Omental fat pad (tissue), 4 donors: ENCODE results near the gene CEP41. TPM values are rescaled to one million over a fixed set of nuclear protein-coding genes. Genes with fewer than 3 reads are reported as not detected.

Experiments
- ATAC-seq: fragments of 150-250 bp; one replicate; pipeline ENCODE4 v1.9.1; 2016; ENCODE audit warnings: mild to moderate bottlenecking, moderate library complexity; ENCODE audit not compliant: low FRiP score
- DNase-seq: peaks from one replicate; pipeline ENCODE4 v3.0.0-alpha.2; 2019; ENCODE audit warnings: low spot score
- total RNA-seq, 4 donors: library from RNA; depleted of rRNA; stranded (reverse); fragments of >200 nt; gene quantifications; one replicate each; pipeline ENCODE4 v1.1.0, GENCODE V29; 2016
- TF ChIP-seq, protein P1 (sequence below), 3 donors: fragments of 450-650 bp; IDR thresholded peaks; one replicate each; pipeline ENCODE4 v1.5.1; 2016 to 2017; ENCODE audit warnings: antibody characterized with exemption in 3 of 3, mild to moderate bottlenecking in 3 of 3, moderate library complexity in 2 of 3

The CEP41 gene
- total RNA-seq, 4 donors from 2014 or later = 6.8 to 11.8 (median 8.5) TPM

- no peak for DNase-seq
- TF ChIP-seq, protein P1, sequence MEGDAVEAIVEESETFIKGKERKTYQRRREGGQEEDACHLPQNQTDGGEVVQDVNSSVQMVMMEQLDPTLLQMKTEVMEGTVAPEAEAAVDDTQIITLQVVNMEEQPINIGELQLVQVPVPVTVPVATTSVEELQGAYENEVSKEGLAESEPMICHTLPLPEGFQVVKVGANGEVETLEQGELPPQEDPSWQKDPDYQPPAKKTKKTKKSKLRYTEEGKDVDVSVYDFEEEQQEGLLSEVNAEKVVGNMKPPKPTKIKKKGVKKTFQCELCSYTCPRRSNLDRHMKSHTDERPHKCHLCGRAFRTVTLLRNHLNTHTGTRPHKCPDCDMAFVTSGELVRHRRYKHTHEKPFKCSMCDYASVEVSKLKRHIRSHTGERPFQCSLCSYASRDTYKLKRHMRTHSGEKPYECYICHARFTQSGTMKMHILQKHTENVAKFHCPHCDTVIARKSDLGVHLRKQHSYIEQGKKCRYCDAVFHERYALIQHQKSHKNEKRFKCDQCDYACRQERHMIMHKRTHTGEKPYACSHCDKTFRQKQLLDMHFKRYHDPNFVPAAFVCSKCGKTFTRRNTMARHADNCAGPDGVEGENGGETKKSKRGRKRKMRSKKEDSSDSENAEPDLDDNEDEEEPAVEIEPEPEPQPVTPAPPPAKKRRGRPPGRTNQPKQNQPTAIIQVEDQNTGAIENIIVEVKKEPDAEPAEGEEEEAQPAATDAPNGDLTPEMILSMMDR (IDR thresholded peaks at IDR 0.05) = no peak
- no peak for ATAC-seq
Observed at GRCh38 chr7:130387306-130387627, 53.5 kb downstream of the CEP41 start.

DNA sequence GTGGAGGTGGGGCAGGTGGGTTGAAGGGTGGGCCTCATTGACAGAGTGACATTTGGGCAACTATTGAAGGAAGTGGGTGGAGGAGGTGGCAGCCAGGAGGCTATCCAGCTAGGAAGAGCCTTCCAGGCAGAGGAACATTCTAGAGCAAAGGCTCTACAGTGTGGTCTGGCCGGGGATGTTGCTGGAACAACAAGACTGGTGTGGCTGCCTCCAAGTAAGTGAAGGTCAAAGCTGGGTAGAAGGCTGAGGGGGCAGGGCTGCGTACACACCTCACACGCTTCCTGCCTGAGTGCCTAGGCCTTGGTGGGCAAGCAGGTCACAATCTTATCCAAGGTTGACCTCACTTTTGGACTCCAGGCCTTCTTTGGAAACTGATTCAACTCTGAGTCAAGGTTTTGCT lies 53.9 kb downstream of the CEP41 start:
- TF ChIP-seq, protein P1 (IDR thresholded peaks at IDR 0.05) = no peak
- no peak for DNase-seq
- peak; percentile 10 for ATAC-seq

DNA sequence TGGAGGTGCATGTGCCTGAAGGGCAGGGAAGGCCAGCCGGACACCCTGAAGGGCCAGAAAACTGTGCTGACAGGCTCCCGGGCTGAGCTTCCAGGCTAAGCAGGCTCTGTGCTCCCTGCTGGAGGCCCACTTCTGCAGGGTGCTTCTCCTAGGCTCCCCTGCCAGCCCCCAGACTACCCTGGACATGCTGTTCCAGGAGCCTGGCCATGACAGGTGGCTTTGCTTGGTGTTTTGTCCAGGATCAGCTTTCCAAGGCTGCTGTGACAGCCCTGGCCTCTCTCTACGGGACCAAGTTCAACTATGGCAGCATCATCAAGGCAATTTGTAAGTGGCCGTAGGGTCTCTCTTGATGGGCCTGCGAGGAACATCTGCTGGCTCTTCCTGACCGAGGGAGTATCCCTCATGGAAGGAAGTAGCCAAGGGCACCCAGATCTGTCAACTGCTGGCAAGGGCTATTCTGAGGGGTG lies 55.2 kb downstream of the CEP41 start:
- TF ChIP-seq, protein P1 (IDR thresholded peaks at IDR 0.05) = no peak
- no peak for DNase-seq
- no peak for ATAC-seq

- no peak for DNase-seq
Observed at GRCh38 chr7:130384841-130385599, 55.8 kb downstream of the CEP41 start.

DNA sequence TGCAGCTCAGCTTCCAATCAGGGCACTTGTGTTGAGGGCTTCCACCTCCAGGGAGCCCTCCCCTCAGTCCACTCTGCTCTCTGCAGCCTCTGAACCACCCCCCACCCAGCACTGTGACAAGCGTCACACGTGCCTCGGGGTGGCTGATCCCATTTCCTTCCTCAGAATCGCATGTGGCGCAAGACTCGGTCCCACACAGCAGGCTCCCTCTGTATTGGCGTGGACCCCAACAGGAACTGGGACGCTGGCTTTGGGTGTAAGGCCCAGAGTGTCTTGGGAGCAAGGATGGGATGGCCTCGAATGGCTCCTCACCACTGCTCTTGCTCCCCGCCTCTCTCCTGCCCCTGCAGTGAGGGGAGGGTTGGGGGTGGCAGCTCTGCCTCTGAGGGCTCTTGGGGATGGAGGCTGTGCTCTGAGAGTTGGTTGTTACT lies 56.4 kb downstream of the CEP41 start:
- DNase-seq (no peak), ATAC-seq (no peak)
- TF ChIP-seq, protein P1 (IDR thresholded peaks at IDR 0.05) = no peak

More at GRCh38 chr7:130384841-130385599, 55.8 kb downstream of the CEP41 start:
- ATAC-seq = no peak
- TF ChIP-seq, protein P1 (IDR thresholded peaks at IDR 0.05) = no peak

- DNase-seq = no peak
- TF ChIP-seq, protein P1 (IDR thresholded peaks at IDR 0.05) = no peak
Observed at GRCh38 chr7:130383187-130383980, 57.4 kb downstream of the CEP41 start.

More at GRCh38 chr7:130383187-130383980, 57.4 kb downstream of the CEP41 start:
- no peak for ATAC-seq
